Adrenal gland (tissue), 12 donors: Measurements from ENCODE around the gene MYL12A. TPM values are rescaled to one million over a fixed set of nuclear protein-coding genes. Genes with fewer than 3 reads are reported as not detected.

Source experiments
- DNase-seq, 7 donors: peaks; one replicate each; pipeline ENCODE4 v3.0.0-alpha.2; 2019 to 2020
- H3K27ac ChIP-seq, 5 donors: fragments of 200-600 bp; sonication (generic) in 4 of 5; 1 replicate in 3 of 5; 2 replicates in 2 of 5; pipeline versions ENCODE4 v1.5.1 to v1.8.0; 2016 to 2020; ENCODE audit warnings: mild to moderate bottlenecking in 1 of 5
- H3K27me3 ChIP-seq: fragments of 200-600 bp; 2 replicates; pipeline ENCODE4 v1.8.0; 2021
- H3K36me3 ChIP-seq, 2 donors: fragments of 200-600 bp; replicated peaks in 1 of 2; 1 replicate in 1 of 2; 2 replicates in 1 of 2; pipeline versions ENCODE4 v1.5.1 to v1.8.0; 2018 to 2022
- H3K4me1 ChIP-seq, 2 donors: fragments of 200-600 bp; replicated peaks in 1 of 2; 1 replicate in 1 of 2; 2 replicates in 1 of 2; pipeline versions ENCODE4 v1.5.1 to v1.8.0; 2018 to 2021
- H3K4me3 ChIP-seq, 4 donors: fragments of 200-600 bp; sonication (generic) in 3 of 4; one replicate each; pipeline ENCODE4 v1.5.1; 2016 to 2018
- H3K9me3 ChIP-seq, 3 donors: fragments of 200-600 bp; sonication (generic) in 1 of 3; replicated peaks in 1 of 3; 1 replicate in 2 of 3; 2 replicates in 1 of 3; pipeline versions ENCODE4 v1.5.1 to v1.8.0; 2016 to 2021
- CTCF ChIP-seq, 6 experiments: fragments of 450-650 bp in 4 of 6; fragments of 200-600 bp in 2 of 6; sonication (generic) in 1 of 6; IDR thresholded peaks; 1 replicate in 5 of 6; 2 replicates in 1 of 6; pipeline versions ENCODE4 v1.5.1 to v1.8.0; 2016 to 2021; ENCODE audit warnings: antibody characterized with exemption in 6 of 6, mild to moderate bottlenecking in 2 of 6, moderate library complexity in 1 of 6
- POLR2A ChIP-seq, 2 donors: fragments of 450-650 bp; IDR thresholded peaks; one replicate each; pipeline ENCODE4 v1.6.1; 2017; ENCODE audit warnings: antibody characterized with exemption in 2 of 2, mild to moderate bottlenecking in 2 of 2, moderate library complexity in 1 of 2
- WGBS, 4 donors: extraction: QIAGEN DNeasy Blood & Tissue Kit in 2 of 4; methylation state at CpG; one replicate each; pipeline versions ENCODE4 v1.1.5 to v1.1.7; 2013 to 2017; 5-methylcytosine and 5-hydroxymethylcytosine counted together
- intact Hi-C, 2 donors: fragments of 100-400 bp; cut with DNase I; formaldehyde crosslinking; loops; one replicate each; pipeline versions ENCODE4 v1.14.1 to v1.15.0; 2022 to 2023
- polyA plus RNA-seq, 3 donors: library from polyadenylated mRNA; stranded (reverse); fragments of 200-250 nt in 2 of 3; fragments of 350-450 nt in 1 of 3; fragmentation: Illumina TruSeq in 1 of 3; extraction: RNeasy Lipid Tissue Mini Kit (QIAGEN cat#74804) in 1 of 3; gene quantifications; one replicate each; pipeline ENCODE4 v1.2.3, GENCODE V29; 2013 to 2014
- total RNA-seq, 9 donors: library from RNA; depleted of rRNA in 4 of 9; stranded (reverse); fragments of >200 nt in 4 of 9; fragments of 120-200 nt in 1 of 9; fragmentation: NEBNext Ultra II Directional in 1 of 9; extraction: Animal tissue kit (Norgen Biotek cat#: 25700) in 1 of 9; gene quantifications; one replicate each; pipeline versions ENCODE4 v1.1.0 to v1.2.4, GENCODE V29; 2013 to 2023
- donor health status: healthy with polysubstance abuse.
- donor health status: Bipolar disorder and iron deficiency.
- donor health status: DM: yes; HTN: yes; CAD: no.
- donor health status: DM: no; HTN: no; CAD: no.
- donor health status: DM: no; HTN: no; CAD: no.
- donor health status: DM: yes; HTN: yes; CAD: no.

MYL12A gene
- total and polyA plus RNA-seq, 12 donors: 191 to 436 (median 251) TPM

DNA sequence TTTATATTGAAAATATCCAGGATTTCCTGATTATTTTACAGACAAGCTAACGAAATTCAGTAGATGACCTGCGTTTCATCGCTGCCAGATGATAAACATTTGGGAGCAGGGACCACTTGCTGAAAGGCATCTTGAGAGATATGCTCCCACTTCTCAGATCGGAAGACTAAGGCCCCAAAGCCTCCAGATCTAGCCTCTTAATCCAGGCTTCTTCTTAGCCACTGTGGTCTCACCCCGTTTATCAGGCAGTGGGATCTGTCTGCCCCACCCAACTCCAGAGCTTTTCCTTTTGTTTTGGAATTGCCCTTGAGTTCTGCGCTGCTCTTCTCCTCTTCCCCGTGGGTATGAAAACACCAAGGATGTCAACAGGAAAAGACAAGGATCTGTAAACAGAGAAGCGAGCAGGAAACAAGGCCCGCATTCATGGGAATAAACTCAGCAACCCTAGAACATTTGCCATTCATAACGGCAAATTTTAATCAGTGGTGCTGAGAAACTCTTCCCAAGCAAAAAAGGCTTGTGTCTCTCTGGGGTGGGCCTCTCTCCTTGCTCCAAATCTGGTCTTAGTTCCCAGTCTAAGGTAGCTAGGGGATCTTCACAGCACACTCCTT lies 35.8 kb downstream of the MYL12A start:
- H3K36me3 ChIP-seq: peaks cover 0 to 4% of the 10 kb centered on the region in 2 donors
- no peak overlapping the region for H3K27ac ChIP-seq
- 80 to 86% (median 82%) methylated on average over 10 of the region's 10 CpGs for whole genome bisulfite sequencing, 4 donors
- H3K9me3 ChIP-seq: no peaks in the 10 kb centered on the region
- no peak overlapping the region for H3K4me3 ChIP-seq
- no peak for DNase-seq
- peaks cover 5 to 7% of the 10 kb centered on the region in 2 donors for H3K4me1 ChIP-seq
- no peak for TF ChIP-seq POLR2A (IDR thresholded peaks at IDR 0.05)
- no peak for TF ChIP-seq CTCF (IDR thresholded peaks at IDR 0.05)
- H3K27me3 ChIP-seq: no peaks in the 10 kb centered on the region
- intact Hi-C loops: loop anchor here (5.0 kb wide), 3 partner anchors 169 to 384 kb away; partner anchors contain the start of gene TGIF1 (in 1 of the 2)

GRCh38 chr18:3283908-3284307 lies 36.3 kb downstream of the MYL12A start:
- Histone ChIP-seq H3K9me3 (no peaks in the 10 kb centered on the region), H3K36me3 (no peaks in the 10 kb centered on the region), H3K27me3 (no peaks in the 10 kb centered on the region), H3K4me1 (peaks cover 2% of the 10 kb centered on the region in 2 donors), H3K4me3 (no peak overlapping the region), H3K27ac (no peak overlapping the region)
- no peak for DNase-seq
- no peak for TF ChIP-seq POLR2A (IDR thresholded peaks at IDR 0.05)
- TF ChIP-seq CTCF (IDR thresholded peaks at IDR 0.05): no peak
- 59 to 83% (median 77%) methylated on average over 6 to 7 of the region's 7 CpGs for WGBS, 4 donors
- intact Hi-C loops: loop anchor here (5.0 kb wide), 3 partner anchors 168 to 383 kb away; partner anchors contain the start of gene TGIF1 (in 1 of the 2)

DNA sequence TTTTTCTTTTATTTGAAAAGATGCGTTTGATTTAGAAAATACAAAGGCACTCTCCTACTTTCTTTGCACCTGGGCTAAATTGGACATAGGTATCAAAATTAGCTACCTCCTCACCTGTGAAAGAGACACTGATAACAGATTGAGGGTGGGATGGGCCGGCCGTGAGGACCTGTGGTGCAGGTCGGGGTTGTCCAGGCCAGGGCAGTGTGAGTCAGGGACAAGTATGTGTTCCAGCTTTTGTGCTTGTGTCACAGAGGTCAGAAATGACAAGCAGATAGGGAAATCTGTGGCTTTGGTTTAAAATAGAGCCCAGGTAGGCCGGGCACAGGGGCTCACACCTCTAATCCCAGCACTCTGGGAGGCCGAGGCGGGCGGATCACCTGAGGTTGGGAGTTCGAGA lies 36.9 kb downstream of the MYL12A start:
- Histone ChIP-seq H3K9me3 (no peaks in the 10 kb centered on the region), H3K4me3 (no peak overlapping the region), H3K4me1 (no peaks in the 10 kb centered on the region), H3K27me3 (no peaks in the 10 kb centered on the region), H3K27ac (no peak overlapping the region), H3K36me3 (no peaks in the 10 kb centered on the region)
- TF ChIP-seq CTCF (IDR thresholded peaks at IDR 0.05): no peak
- no peak for DNase-seq
- intact Hi-C loops: loop anchor here (5.0 kb wide), 3 partner anchors 168 to 383 kb away; partner anchors contain the start of gene TGIF1 (in 1 of the 2)
- WGBS, 4 donors: 81 to 86% (median 83%) methylated on average over 8 to 9 of the region's 9 CpGs

DNA sequence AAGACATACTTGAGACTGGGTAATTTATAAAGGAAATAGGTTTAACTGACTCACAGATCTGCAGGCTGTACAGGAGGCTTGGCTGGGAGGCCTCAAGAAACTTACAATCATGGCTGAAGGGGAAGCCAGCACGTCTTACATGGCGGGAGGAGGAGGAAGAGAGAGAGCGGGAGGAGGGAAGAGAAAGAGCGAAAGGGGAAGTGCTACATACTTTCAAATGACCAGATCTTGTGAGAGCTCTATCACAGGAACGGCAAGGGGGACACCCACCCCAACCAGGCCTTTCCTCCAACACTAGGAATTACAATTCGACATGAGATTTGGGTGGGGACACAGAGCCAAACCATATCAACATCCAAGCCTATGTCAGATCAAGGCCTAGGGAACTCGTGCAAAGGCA lies 38.6 kb downstream of the MYL12A start:
- no peaks in the 10 kb centered on the region for H3K4me1 ChIP-seq
- no peaks in the 10 kb centered on the region for H3K36me3 ChIP-seq
- H3K27me3 ChIP-seq: no peaks in the 10 kb centered on the region
- 80 to 83% (median 80%) methylated on average over 7 of the region's 7 CpGs for WGBS, 4 donors
- no peak for TF ChIP-seq CTCF (IDR thresholded peaks at IDR 0.05)
- TF ChIP-seq POLR2A (IDR thresholded peaks at IDR 0.05): no peak
- no peaks in the 10 kb centered on the region for H3K9me3 ChIP-seq
- intact Hi-C loops: no loop called here
- no peak overlapping the region for H3K27ac ChIP-seq
- H3K4me3 ChIP-seq: no peak overlapping the region
- DNase-seq: no peak
